SK-N-SH (cell line): ENCODE data around the gene ANKRD39.

Experiments used
- CTCF ChIP-seq: fragments of 200-600 bp; sonication (generic); IDR thresholded peaks from 2 replicates; pipeline ENCODE4 v1.6.1; 2017; ENCODE audit warnings: antibody characterized with exemption, mild to moderate bottlenecking, moderate library complexity
- ELF1 ChIP-seq: IDR thresholded peaks from 2 replicates; pipeline ENCODE4 v1.4.0; 2012
- EP300 ChIP-seq, 2 experiments: IDR thresholded peaks; 2 replicates each; pipeline versions ENCODE4 v1.4.0 to v1.6.1; 2012; ENCODE audit warnings: borderline replicate concordance in 1 of 2, low read depth in 1 of 2, low read length in 1 of 2
- IRF3 ChIP-seq: fragments of 150-350 bp; IDR thresholded peaks from 2 replicates; pipeline ENCODE4 v1.6.1; 2016; ENCODE audit warnings: mild to moderate bottlenecking, low read depth, low read length
- JUND ChIP-seq: IDR thresholded peaks from 2 replicates; pipeline ENCODE4 v1.4.0; 2012
- MAX ChIP-seq: IDR thresholded peaks from 2 replicates; pipeline ENCODE4 v1.4.0; 2012; ENCODE audit warnings: low read depth
- MXI1 ChIP-seq: IDR thresholded peaks from 2 replicates; pipeline ENCODE4 v1.6.1; 2012; ENCODE audit warnings: mild to moderate bottlenecking, low read depth, low read length, improper control_type of control experiment
- POLR2AphosphoS5 ChIP-seq: IDR thresholded peaks from 2 replicates; pipeline ENCODE4 v1.6.1; 2012; ENCODE audit warnings: low read depth, low read length
- RAD21 ChIP-seq: IDR thresholded peaks from 2 replicates; pipeline ENCODE4 v1.6.1; 2012; ENCODE audit warnings: mild to moderate bottlenecking, low read length
- RCOR1 ChIP-seq: fragments of 150-350 bp; IDR thresholded peaks from 2 replicates; pipeline ENCODE4 v1.6.1; 2017; ENCODE audit warnings: antibody characterized with exemption, low read length
- REST ChIP-seq: IDR thresholded peaks from 2 replicates; pipeline ENCODE4 v1.6.1; 2012; ENCODE audit warnings: mild to moderate bottlenecking, low read depth, low read length, moderate library complexity
- RXRA ChIP-seq: IDR thresholded peaks from 2 replicates; pipeline ENCODE4 v1.4.0; 2012; ENCODE audit warnings: low read depth, mild to moderate bottlenecking, borderline replicate concordance
- TAF1 ChIP-seq: IDR thresholded peaks from 2 replicates; pipeline ENCODE4 v1.6.1; 2012; ENCODE audit warnings: low read depth, mild to moderate bottlenecking, low read length, moderate library complexity, borderline replicate concordance
- USF2 ChIP-seq: fragments of 150-350 bp; IDR thresholded peaks from 2 replicates; pipeline ENCODE4 v1.6.1; 2017; ENCODE audit warnings: antibody characterized with exemption, low read length, low read depth, borderline replicate concordance

GRCh38 chr2:96800061-96801004, 57.5 kb downstream of the ANKRD39 start:
- no peak for TF ChIP-seq CTCF
- TF ChIP-seq RCOR1, result no peak
- no peak for TF ChIP-seq JUND
- no peak for TF ChIP-seq REST
- TF ChIP-seq RAD21, result no peak
- TF ChIP-seq POLR2AphosphoS5, result no peak
- no peak for TF ChIP-seq EP300 (IDR thresholded peaks at IDR 0.05; ENCODE audit: borderline replicate concordance in 1 of 2, low read depth in 1 of 2, low read length in 1 of 2)
- no peak for TF ChIP-seq ELF1
- no peak for TF ChIP-seq USF2
- no peak for TF ChIP-seq MAX
- no peak for TF ChIP-seq TAF1
- TF ChIP-seq MXI1, result no peak
- TF ChIP-seq RXRA, result no peak
- no peak for TF ChIP-seq IRF3
